PC-9 (cell line): ENCODE results near the gene SDK2. TPM values are rescaled to one million over a fixed set of nuclear protein-coding genes. Genes with fewer than 3 reads are reported as not detected.

ENCODE experiments used
- BruUV-seq: library from RNA; stranded (reverse); fragments of 400-500 nt; replicated peaks from 2 replicates; lab custom pipeline; 2021; lab: Mats Ljungman, UMichigan
- CTCF ChIA-PET: fragments of 300-600 bp; sonication (Branson Sonifier 250); formaldehyde crosslinking; loops from one replicate; lab custom pipeline; 2022; ENCODE audit warnings: antibody characterized with exemption; lab: Charles Lee
- POLR2A ChIA-PET: fragments of 300-600 bp; sonication (Branson Sonifier 250); formaldehyde crosslinking; loops from one replicate; lab custom pipeline; 2022; ENCODE audit warnings: antibody characterized with exemption; ENCODE audit not compliant: unreplicated experiment; lab: Charles Lee
- DNase-seq, 2 experiments: peaks; one replicate each; pipeline versions ENCODE4 v3.0.0 to v3.0.0-alpha.2; 2015 to 2022; ENCODE audit warnings: mixed read lengths in 1 of 2
- H2AFZ ChIP-seq: fragments of 200-600 bp; sonication (generic); 2 replicates; pipeline ENCODE4 v1.8.1; 2017; ENCODE audit warnings: antibody characterized with exemption
- H3F3A ChIP-seq: fragments of 200-600 bp; sonication (generic); 2 replicates; pipeline ENCODE4 v1.8.1; 2017; ENCODE audit warnings: antibody characterized with exemption, mild to moderate bottlenecking, low read depth; ENCODE audit not compliant: insufficient read depth
- H3K27ac ChIP-seq: fragments of 200-600 bp; sonication (generic); 2 replicates; pipeline ENCODE4 v1.6.1; 2016; ENCODE audit warnings: mixed run types
- H3K27me3 ChIP-seq: fragments of 200-600 bp; sonication (generic); 2 replicates; pipeline ENCODE4 v1.6.1; 2016; ENCODE audit warnings: low read depth, mixed run types; ENCODE audit not compliant: insufficient read depth
- H3K36me3 ChIP-seq: fragments of 200-600 bp; sonication (generic); 2 replicates; pipeline ENCODE4 v1.6.1; 2016; ENCODE audit warnings: low read depth, mixed run types
- H3K4me1 ChIP-seq: fragments of 200-600 bp; sonication (generic); replicated peaks from 2 replicates; pipeline ENCODE4 v1.6.1; 2016; ENCODE audit warnings: mixed run types; ENCODE audit not compliant: insufficient read depth
- H3K4me2 ChIP-seq: fragments of 200-600 bp; sonication (generic); 2 replicates; pipeline ENCODE4 v1.6.1; 2017; ENCODE audit warnings: mixed run types
- H3K4me3 ChIP-seq: fragments of 200-600 bp; sonication (generic); 2 replicates; pipeline ENCODE4 v1.6.1; 2016; ENCODE audit warnings: mixed run types
- H3K79me2 ChIP-seq: fragments of 200-600 bp; sonication (generic); 2 replicates; pipeline ENCODE4 v1.6.1; 2017; ENCODE audit warnings: low read depth, mixed run types
- H3K9me2 ChIP-seq: fragments of 200-600 bp; sonication (generic); 2 replicates; pipeline ENCODE4 v1.8.1; 2017; ENCODE audit warnings: mild to moderate bottlenecking; ENCODE audit not compliant: insufficient read depth
- H3K9me3 ChIP-seq: fragments of 200-600 bp; sonication (generic); 2 replicates; pipeline ENCODE4 v1.8.1; 2016; ENCODE audit warnings: low read depth; ENCODE audit not compliant: insufficient read depth
- H4K20me1 ChIP-seq: fragments of 200-600 bp; sonication (generic); 2 replicates; pipeline ENCODE4 v1.8.1; 2017; ENCODE audit not compliant: insufficient read depth
- EZH2 ChIP-seq: fragments of 200-600 bp; sonication (generic); IDR thresholded peaks from 2 replicates; pipeline ENCODE4 v1.8.0; 2017; ENCODE audit warnings: antibody characterized with exemption, low read depth
- intact Hi-C: fragments of 100-400 bp; cut with micrococcal nuclease; formaldehyde crosslinking; loops from one replicate; pipeline ENCODE4 v1.10.0; 2022; ENCODE audit not compliant: unreplicated experiment
- total RNA-seq: library from RNA; stranded (reverse); gene quantifications from 2 replicates; pipeline ENCODE4 v1.2.3, GENCODE V29; 2021
- TF ChIP-seq, protein P1 (sequence below): fragments of 200-600 bp; sonication (generic); conservative IDR thresholded peaks from 2 replicates; pipeline ENCODE4 v1.6.1; 2017; ENCODE audit warnings: mixed run types, antibody characterized with exemption, mild to moderate bottlenecking, moderate library complexity

SDK2 gene
- total RNA-seq, 1 experiment from 2014 or later = 0.04 TPM

- intact Hi-C loops = no loop called here
- H3K27ac ChIP-seq = no peak overlapping the region
- H2AFZ ChIP-seq = no peak overlapping the region
- POLR2A ChIA-PET = no interaction called here
- H3K9me3 ChIP-seq = no peaks in the 10 kb centered on the region
- no peak overlapping the region for H3K4me3 ChIP-seq
- H3F3A ChIP-seq = peaks cover 33% of the 10 kb centered on the region
- peaks cover 25% of the 10 kb centered on the region; the same call in 1 of the 2 replicates for H3K36me3 ChIP-seq
- CTCF ChIA-PET = no interaction called here
- no peak overlapping the region for H3K4me2 ChIP-seq
- no peak for TF ChIP-seq EZH2
- TF ChIP-seq, protein P1, sequence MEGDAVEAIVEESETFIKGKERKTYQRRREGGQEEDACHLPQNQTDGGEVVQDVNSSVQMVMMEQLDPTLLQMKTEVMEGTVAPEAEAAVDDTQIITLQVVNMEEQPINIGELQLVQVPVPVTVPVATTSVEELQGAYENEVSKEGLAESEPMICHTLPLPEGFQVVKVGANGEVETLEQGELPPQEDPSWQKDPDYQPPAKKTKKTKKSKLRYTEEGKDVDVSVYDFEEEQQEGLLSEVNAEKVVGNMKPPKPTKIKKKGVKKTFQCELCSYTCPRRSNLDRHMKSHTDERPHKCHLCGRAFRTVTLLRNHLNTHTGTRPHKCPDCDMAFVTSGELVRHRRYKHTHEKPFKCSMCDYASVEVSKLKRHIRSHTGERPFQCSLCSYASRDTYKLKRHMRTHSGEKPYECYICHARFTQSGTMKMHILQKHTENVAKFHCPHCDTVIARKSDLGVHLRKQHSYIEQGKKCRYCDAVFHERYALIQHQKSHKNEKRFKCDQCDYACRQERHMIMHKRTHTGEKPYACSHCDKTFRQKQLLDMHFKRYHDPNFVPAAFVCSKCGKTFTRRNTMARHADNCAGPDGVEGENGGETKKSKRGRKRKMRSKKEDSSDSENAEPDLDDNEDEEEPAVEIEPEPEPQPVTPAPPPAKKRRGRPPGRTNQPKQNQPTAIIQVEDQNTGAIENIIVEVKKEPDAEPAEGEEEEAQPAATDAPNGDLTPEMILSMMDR = no peak
- H3K27me3 ChIP-seq = no peaks in the 10 kb centered on the region
- BruUV-seq = no TSS peak
- peaks cover 82% of the 10 kb centered on the region for H3K79me2 ChIP-seq
- DNase-seq = no peak
- H3K4me1 ChIP-seq = peaks cover 46% of the 10 kb centered on the region
- no peaks in the 10 kb centered on the region for H3K9me2 ChIP-seq
- peaks cover 48% of the 10 kb centered on the region for H4K20me1 ChIP-seq
Observed at GRCh38 chr17:73285916-73286862, 358.1 kb downstream of the SDK2 start.

DNA sequence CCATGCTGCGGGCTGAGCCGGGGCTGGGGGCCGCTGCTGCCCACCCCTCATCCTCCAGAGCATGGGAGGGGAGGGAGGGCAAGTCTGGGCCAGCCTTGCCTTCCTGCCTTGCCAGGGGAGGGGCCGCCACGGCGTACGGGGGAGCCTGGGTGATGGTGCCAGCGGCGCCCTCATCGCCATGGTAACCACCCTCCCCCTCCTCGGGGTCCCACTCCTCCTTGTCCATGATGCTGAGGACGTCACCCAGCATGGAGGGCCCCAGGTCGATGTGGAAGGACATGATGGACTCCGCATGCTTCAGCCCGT lies 358.7 kb downstream of the SDK2 start:
- ChIA-PET POLR2A (no interaction called here), CTCF (no interaction called here)
- Histone ChIP-seq H3K36me3 (peaks cover 25% of the 10 kb centered on the region; the same call in 1 of the 2 replicates), H2AFZ (no peak overlapping the region), H3K79me2 (peaks cover 75% of the 10 kb centered on the region), H3K9me2 (no peaks in the 10 kb centered on the region), H4K20me1 (peaks cover 48% of the 10 kb centered on the region), H3K27me3 (no peaks in the 10 kb centered on the region), H3K4me3 (no peak overlapping the region), H3F3A (peaks cover 32% of the 10 kb centered on the region), H3K9me3 (no peaks in the 10 kb centered on the region), H3K4me1 (peaks cover 39% of the 10 kb centered on the region), H3K4me2 (no peak overlapping the region), H3K27ac (no peak overlapping the region)
- intact Hi-C loops = no loop called here
- no TSS peak for BruUV-seq
- TF ChIP-seq, protein P1 = no peak
- no peak for TF ChIP-seq EZH2
- no peak for DNase-seq

DNA sequence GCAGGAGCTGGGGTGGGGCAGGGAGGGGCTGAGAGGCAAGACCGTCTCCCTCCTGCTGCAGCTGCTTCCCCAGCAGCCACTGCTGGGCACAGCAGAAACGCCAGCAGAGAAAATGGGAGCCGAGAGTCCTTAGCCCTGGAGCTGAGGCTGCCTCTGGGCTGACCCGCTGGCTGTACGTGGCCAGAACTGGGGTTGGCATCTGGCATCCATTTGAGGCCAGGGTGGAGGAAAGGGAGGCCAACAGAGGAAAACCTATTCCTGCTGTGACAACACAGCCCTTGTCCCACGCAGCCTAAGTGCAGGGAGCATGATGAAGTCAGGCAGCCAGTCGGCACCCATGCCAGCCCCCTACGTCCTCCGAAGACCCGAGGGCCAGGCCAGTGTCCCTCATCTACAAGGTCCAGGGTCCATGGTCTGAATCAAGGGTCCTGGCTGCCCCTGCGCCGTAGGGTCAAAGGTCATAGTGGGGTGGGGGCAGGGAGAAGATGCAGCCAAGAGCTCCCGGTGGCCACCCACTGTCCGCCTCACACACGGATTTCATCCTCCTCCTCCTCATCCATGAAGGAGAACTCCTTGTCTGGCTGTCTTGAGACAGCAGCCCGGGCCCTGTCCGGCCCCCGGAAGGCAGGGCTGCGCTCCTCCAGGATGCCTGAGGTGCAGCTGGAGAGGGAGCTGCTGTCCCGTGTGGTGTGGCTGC lies 359.2 kb downstream of the SDK2 start:
- Histone ChIP-seq H3K79me2 (peaks cover 70% of the 10 kb centered on the region), H3K36me3 (peaks cover 25% of the 10 kb centered on the region; the same call in 1 of the 2 replicates), H3K9me3 (no peaks in the 10 kb centered on the region), H4K20me1 (peaks cover 48% of the 10 kb centered on the region), H3F3A (peaks cover 31% of the 10 kb centered on the region; the same call in 1 of the 2 replicates), H3K27ac (no peak overlapping the region), H3K9me2 (no peaks in the 10 kb centered on the region), H3K4me2 (no peak overlapping the region), H2AFZ (no peak overlapping the region), H3K27me3 (no peaks in the 10 kb centered on the region), H3K4me1 (peaks cover 34% of the 10 kb centered on the region), H3K4me3 (no peak overlapping the region)
- no peak for DNase-seq
- no TSS peak for BruUV-seq
- POLR2A ChIA-PET = interaction anchor here (0.6 kb wide), 1 partner anchor 35 kb away, joined by 4 read pairs; no protein-coding TSS in a partner anchor
- CTCF ChIA-PET = interaction anchor here (0.6 kb wide), 1 partner anchor 9 kb away, joined by 12 read pairs; no protein-coding TSS in a partner anchor
- intact Hi-C loops = no loop called here
- TF ChIP-seq, protein P1 = no peak
- TF ChIP-seq EZH2 = no peak
